GM23338 (cell line): ENCODE data around the gene LRRFIP1. TPM values are rescaled to one million over a fixed set of nuclear protein-coding genes. Genes with fewer than 3 reads are reported as not detected.
A peak's percentile ranks its signal among the peaks of the same experiment; 100 is the strongest.

Source experiments
- ATAC-seq: fragments of 200-7000 bp; cut with Tn5 transposase; 3 replicates; pipeline ENCODE4 v1.9.1; 2020
- DNase-seq: peaks from one replicate; pipeline ENCODE4 v3.0.0-alpha.2; 2015; ENCODE audit warnings: low spot score
- H2AFZ ChIP-seq: fragments of 200-600 bp; sonication (generic); 2 replicates; pipeline ENCODE4 v1.8.0; 2016; ENCODE audit warnings: antibody characterized with exemption, mild to moderate bottlenecking, moderate library complexity
- H3F3A ChIP-seq: fragments of 200-600 bp; sonication (generic); replicated peaks from 2 replicates; pipeline ENCODE4 v1.8.0; 2017; ENCODE audit warnings: antibody characterized with exemption, mixed run types, low read depth
- H3K27ac ChIP-seq: fragments of 200-600 bp; sonication (generic); 2 replicates; pipeline ENCODE4 v1.6.1; 2016; ENCODE audit warnings: low read depth
- H3K27me3 ChIP-seq: fragments of 200-600 bp; sonication (generic); 2 replicates; pipeline ENCODE4 v1.8.0; 2016; ENCODE audit warnings: mild to moderate bottlenecking, mixed run types, moderate library complexity; ENCODE audit not compliant: insufficient read depth
- H3K36me3 ChIP-seq: fragments of 200-600 bp; sonication (generic); 2 replicates; pipeline ENCODE4 v1.8.0; 2016; ENCODE audit warnings: mild to moderate bottlenecking; ENCODE audit not compliant: insufficient read depth
- H3K4me1 ChIP-seq: fragments of 200-600 bp; sonication (generic); 2 replicates; pipeline ENCODE4 v1.8.0; 2016; ENCODE audit warnings: mild to moderate bottlenecking, moderate library complexity; ENCODE audit not compliant: insufficient read depth
- H3K4me2 ChIP-seq: fragments of 200-600 bp; sonication (generic); 2 replicates; pipeline ENCODE4 v1.7.1; 2017; ENCODE audit warnings: mixed run types
- H3K4me3 ChIP-seq: fragments of 200-600 bp; sonication (generic); 2 replicates; pipeline ENCODE4 v1.6.1; 2016; ENCODE audit warnings: mixed run types
- H3K79me2 ChIP-seq: fragments of 200-600 bp; sonication (generic); replicated peaks from 2 replicates; pipeline ENCODE4 v1.8.0; 2017; ENCODE audit warnings: mild to moderate bottlenecking; ENCODE audit not compliant: insufficient read depth
- H3K9me2 ChIP-seq: fragments of 200-600 bp; sonication (generic); 2 replicates; pipeline ENCODE4 v1.8.0; 2017; ENCODE audit not compliant: insufficient read depth
- H4K20me1 ChIP-seq: fragments of 200-600 bp; sonication (generic); replicated peaks from 2 replicates; pipeline ENCODE4 v1.8.0; 2017; ENCODE audit warnings: mild to moderate bottlenecking; ENCODE audit not compliant: insufficient read depth
- H3K27ac Mint-ChIP-seq: 2 replicates; pipeline ENCODE4 v1.8.0; 2020; ENCODE audit warnings: inconsistent platforms, mild to moderate bottlenecking, moderate library complexity, mixed read lengths
- H3K27me3 Mint-ChIP-seq: 3 replicates; pipeline ENCODE4 v1.8.0; 2022; ENCODE audit warnings: low read depth, mild to moderate bottlenecking, moderate library complexity, mixed read lengths, inconsistent platforms; ENCODE audit not compliant: insufficient read depth, poor library complexity
- H3K36me3 Mint-ChIP-seq: 3 replicates; pipeline ENCODE4 v1.8.0; 2021; ENCODE audit warnings: low read depth, mild to moderate bottlenecking, inconsistent platforms, moderate library complexity, mixed read lengths
- H3K4me1 Mint-ChIP-seq: 3 replicates; pipeline ENCODE4 v1.8.0; 2020; ENCODE audit warnings: mild to moderate bottlenecking, inconsistent platforms, mixed read lengths
- H3K4me3 Mint-ChIP-seq: 3 replicates; pipeline ENCODE4 v1.8.0; 2021; ENCODE audit warnings: moderate library complexity, mild to moderate bottlenecking, inconsistent platforms, mixed read lengths
- H3K9me3 Mint-ChIP-seq: 3 replicates; pipeline ENCODE4 v1.8.0; 2020; ENCODE audit warnings: moderate library complexity, mild to moderate bottlenecking, inconsistent platforms, mixed read lengths
- CREB1 ChIP-seq: fragments of 250-450 bp; sonication (Bioruptor Pico); IDR thresholded peaks from 2 replicates; pipeline ENCODE4 v1.5.0; 2020; ENCODE audit warnings: low read depth, mild to moderate bottlenecking, moderate library complexity
- ETS1 ChIP-seq: IDR thresholded peaks from 2 replicates; pipeline ENCODE4 v1.6.1; 2016; ENCODE audit warnings: antibody characterized with exemption
- EZH2 ChIP-seq: fragments of 200-600 bp; sonication (generic); IDR thresholded peaks from one replicate; pipeline ENCODE4 v1.8.0; 2017; ENCODE audit warnings: antibody characterized with exemption, mild to moderate bottlenecking, low read depth; ENCODE audit not compliant: unreplicated experiment
- EZH2phosphoT487 ChIP-seq: fragments of 200-600 bp; sonication (generic); IDR thresholded peaks from one replicate; pipeline ENCODE4 v1.8.1; 2018; ENCODE audit warnings: antibody characterized with exemption; ENCODE audit not compliant: unreplicated experiment
- JUNB ChIP-seq: IDR thresholded peaks from one replicate; pipeline ENCODE4 v1.6.1; 2016; ENCODE audit warnings: antibody characterized with exemption; ENCODE audit not compliant: unreplicated experiment
- NANOG ChIP-seq: IDR thresholded peaks from 2 replicates; pipeline ENCODE4 v1.6.1; 2016; ENCODE audit warnings: antibody characterized with exemption, borderline replicate concordance
- POLR2AphosphoS5 ChIP-seq: IDR thresholded peaks from 2 replicates; pipeline ENCODE4 v1.6.1; 2016; ENCODE audit warnings: antibody characterized with exemption, low read depth
- ZNF331 ChIP-seq: fragments of 250-450 bp; sonication (Bioruptor Pico); IDR thresholded peaks from 2 replicates; pipeline ENCODE4 v1.5.0; 2020; ENCODE audit warnings: low read depth, mild to moderate bottlenecking, moderate library complexity
- polyA plus RNA-seq: library from polyadenylated mRNA; unstranded; fragments of >200 nt; fragmentation: Nextera tagmentation; extraction: Ambion mirVana; gene quantifications from 2 replicates; pipeline ENCODE4 v1.2.1, GENCODE V29; 2016
- total RNA-seq: library from RNA; depleted of rRNA; stranded (reverse); fragments of >200 nt; shearing (Covaris generic); gene quantifications from 2 replicates; pipeline ENCODE4 v1.2.3, GENCODE V29; 2014

The LRRFIP1 gene
- total and polyA plus RNA-seq, 2 experiments from 2014 or later: 59.6 to 178 TPM

GRCh38 chr2:237691908-237692600 is 64.7 kb downstream of the LRRFIP1 start:
- H3K36me3 Mint-ChIP-seq: peaks cover 3% of the 10 kb centered on the region; the same call in 2 of the 3 replicates
- H3K4me2 ChIP-seq: peak overlapping the region; percentile 89
- peak overlapping the region; percentile 93 for H3K4me3 ChIP-seq
- H3K27ac Mint-ChIP-seq: no peak overlapping the region
- H3K4me3 Mint-ChIP-seq: peak overlapping the region; percentile 69
- peaks cover 47% of the 10 kb centered on the region for H3K79me2 ChIP-seq
- no peak overlapping the region for H3K27ac ChIP-seq
- H3F3A ChIP-seq: peaks cover 8% of the 10 kb centered on the region; the same call in 1 of the 2 replicates
- TF ChIP-seq ZNF331 (CRISPR knock-in tag) (no peak), ETS1 (no peak), EZH2 (no peak), JUNB (no peak), POLR2AphosphoS5 (no peak), NANOG (no peak), EZH2phosphoT487 (no peak)
- H3K4me1 ChIP-seq: peaks cover 36% of the 10 kb centered on the region
- no peaks in the 10 kb centered on the region for H3K36me3 ChIP-seq
- peak overlapping the region; percentile 59; the same call in 1 of the 2 replicates for H2AFZ ChIP-seq
- H3K4me1 Mint-ChIP-seq: peaks cover 43% of the 10 kb centered on the region
- peaks cover 10% of the 10 kb centered on the region for H3K27me3 Mint-ChIP-seq
- DNase-seq: peak; percentile 98
- H3K9me2 ChIP-seq: no peaks in the 10 kb centered on the region
- peaks cover 6% of the 10 kb centered on the region; the same call in 1 of the 2 replicates for H3K27me3 ChIP-seq
- H4K20me1 ChIP-seq: peaks cover 41% of the 10 kb centered on the region
- peak; percentile 70 for ATAC-seq
- H3K9me3 Mint-ChIP-seq: no peaks in the 10 kb centered on the region; the same call in 2 of the 3 replicates

GRCh38 chr2:237692601-237693290 is 65.4 kb downstream of the LRRFIP1 start:
- peaks cover 10% of the 10 kb centered on the region for H3K27me3 Mint-ChIP-seq
- no peak for TF ChIP-seq CREB1 (CRISPR knock-in tag)
- TF ChIP-seq ETS1: no peak
- Histone ChIP-seq H3K4me1 (peaks cover 43% of the 10 kb centered on the region), H3K79me2 (peaks cover 54% of the 10 kb centered on the region), H3F3A (peaks cover 8% of the 10 kb centered on the region; the same call in 1 of the 2 replicates), H2AFZ (peak overlapping the region; percentile 59; the same call in 1 of the 2 replicates), H3K27ac (no peak overlapping the region), H3K36me3 (no peaks in the 10 kb centered on the region), H4K20me1 (peaks cover 47% of the 10 kb centered on the region), H3K4me2 (peak overlapping the region; percentile 89), H3K27me3 (peaks cover 6% of the 10 kb centered on the region; the same call in 1 of the 2 replicates), H3K9me2 (no peaks in the 10 kb centered on the region), H3K4me3 (peak overlapping the region; percentile 93)
- H3K9me3 Mint-ChIP-seq: no peaks in the 10 kb centered on the region
- DNase-seq: peak; percentile 61
- ATAC-seq: peak; percentile 23
- H3K27ac Mint-ChIP-seq: no peak overlapping the region
- H3K4me3 Mint-ChIP-seq: peak overlapping the region; percentile 69
- H3K36me3 Mint-ChIP-seq: peaks cover 3% of the 10 kb centered on the region; the same call in 1 of the 3 replicates
- peaks cover 49% of the 10 kb centered on the region for H3K4me1 Mint-ChIP-seq
